Measurements from ENCODE around the gene KPTN.

- TF ChIP-seq CTCF (IDR thresholded peaks at IDR 0.05 in 8 of 11, conservative IDR thresholded peaks at IDR 0.05 in 3 of 11) (no peak), POLR2A (IDR thresholded peaks at IDR 0.05) (no peak)
Measured at GRCh38 chr19:47508721-47509120, 24.7 kb upstream of the KPTN start.
